ENCODE data around the gene SCAF4.

SCAF4 gene

DNA sequence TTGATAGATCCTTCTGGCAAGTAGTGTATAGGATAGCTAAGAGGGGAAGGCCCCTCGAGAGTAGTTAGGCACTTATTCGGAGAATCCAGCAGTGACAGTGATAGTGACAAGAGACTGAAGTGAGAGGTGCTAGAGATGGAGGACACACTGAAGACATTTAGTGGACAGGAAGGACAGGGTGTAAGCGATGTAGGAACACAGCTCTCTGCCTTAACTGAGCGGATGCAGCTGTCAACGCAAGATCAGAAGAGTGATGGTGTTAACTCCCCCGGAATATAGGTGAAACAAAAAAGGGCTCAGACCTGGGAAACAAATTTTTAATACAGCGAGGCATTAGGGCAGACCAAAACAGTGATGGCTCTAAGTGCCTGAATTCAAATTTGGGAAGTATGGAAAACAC lies 56.6 kb downstream of the SCAF4 start:
- Histone ChIP-seq H3K4me2 (ENCODE audit: low read length) (no peak overlapping the region), H3K36me3 (replicated peaks; ENCODE audit: low read depth, low read length) (peaks cover 36% of the 10 kb centered on the region), H3K9me3 (ENCODE audit: insufficient read depth, low read length) (no peaks in the 10 kb centered on the region), H2AFZ (ENCODE audit: low read depth, low read length) (no peak overlapping the region), H3K4me3 (ENCODE audit: low read length) (no peak overlapping the region), H3K27ac (ENCODE audit: low read length) (no peak overlapping the region), H4K20me1 (ENCODE audit: insufficient read depth, low read length) (peaks cover 9% of the 10 kb centered on the region; the same call in 1 of the 2 replicates), H3K27me3 (ENCODE audit: low read depth, low read length) (no peaks in the 10 kb centered on the region), H3K4me1 (ENCODE audit: low read length) (peaks cover 22% of the 10 kb centered on the region), H3K9ac (ENCODE audit: low read length) (no peak overlapping the region), H3K79me2 (ENCODE audit: low read length) (peaks cover 3% of the 10 kb centered on the region; the same call in 1 of the 2 replicates)
- TF ChIP-seq, protein P1, sequence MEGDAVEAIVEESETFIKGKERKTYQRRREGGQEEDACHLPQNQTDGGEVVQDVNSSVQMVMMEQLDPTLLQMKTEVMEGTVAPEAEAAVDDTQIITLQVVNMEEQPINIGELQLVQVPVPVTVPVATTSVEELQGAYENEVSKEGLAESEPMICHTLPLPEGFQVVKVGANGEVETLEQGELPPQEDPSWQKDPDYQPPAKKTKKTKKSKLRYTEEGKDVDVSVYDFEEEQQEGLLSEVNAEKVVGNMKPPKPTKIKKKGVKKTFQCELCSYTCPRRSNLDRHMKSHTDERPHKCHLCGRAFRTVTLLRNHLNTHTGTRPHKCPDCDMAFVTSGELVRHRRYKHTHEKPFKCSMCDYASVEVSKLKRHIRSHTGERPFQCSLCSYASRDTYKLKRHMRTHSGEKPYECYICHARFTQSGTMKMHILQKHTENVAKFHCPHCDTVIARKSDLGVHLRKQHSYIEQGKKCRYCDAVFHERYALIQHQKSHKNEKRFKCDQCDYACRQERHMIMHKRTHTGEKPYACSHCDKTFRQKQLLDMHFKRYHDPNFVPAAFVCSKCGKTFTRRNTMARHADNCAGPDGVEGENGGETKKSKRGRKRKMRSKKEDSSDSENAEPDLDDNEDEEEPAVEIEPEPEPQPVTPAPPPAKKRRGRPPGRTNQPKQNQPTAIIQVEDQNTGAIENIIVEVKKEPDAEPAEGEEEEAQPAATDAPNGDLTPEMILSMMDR (IDR thresholded peaks at IDR 0.05; ENCODE audit: low read depth, low read length), result no peak
- TF ChIP-seq EZH2phosphoT487 (IDR thresholded peaks at IDR 0.05; ENCODE audit: low read depth), result no peak

DNA sequence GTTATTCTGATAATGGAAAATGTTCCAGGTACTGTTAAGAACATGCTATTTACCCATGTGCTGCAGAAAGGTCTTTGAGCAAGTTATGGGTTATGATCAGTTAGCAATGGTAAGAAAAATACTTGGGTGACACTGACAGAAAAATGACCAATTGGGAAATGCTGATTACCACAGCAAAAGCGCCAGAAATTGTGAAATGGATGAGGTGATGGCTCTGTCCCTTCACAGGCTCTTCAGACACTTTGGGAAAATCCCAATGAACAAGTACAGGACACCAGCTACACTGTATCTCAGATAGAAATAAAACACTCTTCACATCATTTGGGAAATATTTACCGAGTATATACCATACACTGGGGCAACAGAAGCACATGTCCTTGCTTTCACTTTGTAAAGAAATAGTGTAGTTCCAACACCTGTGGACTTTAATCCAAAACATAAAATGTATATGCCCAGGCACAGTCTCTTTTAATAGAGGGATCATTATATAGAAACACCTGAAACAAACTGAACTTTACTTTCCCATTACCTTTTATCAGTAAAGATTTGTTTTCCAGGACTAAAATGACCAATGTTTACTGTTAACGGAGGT lies 58.5 kb downstream of the SCAF4 start:
- Histone ChIP-seq H3K4me1 (ENCODE audit: low read length) (peaks cover 41% of the 10 kb centered on the region), H3K36me3 (replicated peaks; ENCODE audit: low read depth, low read length) (peaks cover 34% of the 10 kb centered on the region)
- no peak for TF ChIP-seq EZH2phosphoT487 (IDR thresholded peaks at IDR 0.05; ENCODE audit: low read depth)
- TF ChIP-seq, protein P1 (IDR thresholded peaks at IDR 0.05; ENCODE audit: low read depth, low read length), result no peak

DNA sequence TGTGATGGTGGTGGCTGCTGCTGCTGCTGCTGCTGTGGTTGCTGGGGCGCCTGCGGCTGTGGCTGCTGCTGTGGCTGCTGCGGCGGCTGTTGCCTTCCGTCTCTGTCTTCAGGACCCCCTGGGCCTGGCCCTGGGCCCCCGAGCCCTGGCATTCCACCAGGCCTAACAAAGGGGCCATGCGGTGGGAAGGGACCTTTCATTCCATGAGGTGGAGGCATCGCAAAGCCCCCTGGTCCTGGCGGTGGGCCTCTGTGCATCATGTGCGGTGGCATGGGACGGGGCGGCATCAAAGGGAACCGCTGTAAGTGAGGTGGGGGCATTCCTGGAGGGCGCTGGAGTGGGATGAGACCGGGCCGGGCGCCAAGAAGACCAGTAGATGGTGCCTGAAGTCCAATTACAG lies 60.0 kb downstream of the SCAF4 start:
- Histone ChIP-seq H3K9ac (ENCODE audit: low read length) (no peak overlapping the region), H3K27me3 (ENCODE audit: low read depth, low read length) (no peaks in the 10 kb centered on the region)
- TF ChIP-seq, protein P1 (IDR thresholded peaks at IDR 0.05; ENCODE audit: low read depth, low read length), result no peak
- no peak for TF ChIP-seq EZH2phosphoT487 (IDR thresholded peaks at IDR 0.05; ENCODE audit: low read depth)

More for the DNA sequence above, 58.5 kb downstream of the SCAF4 start:
- H3K79me2 ChIP-seq (ENCODE audit: low read length), result peaks cover 7% of the 10 kb centered on the region; the same call in 1 of the 2 replicates
- H3K4me2 ChIP-seq (ENCODE audit: low read length), result no peak overlapping the region
- H3K9me3 ChIP-seq (ENCODE audit: insufficient read depth, low read length), result no peaks in the 10 kb centered on the region
- no peaks in the 10 kb centered on the region for H3K27me3 ChIP-seq (ENCODE audit: low read depth, low read length)
- H2AFZ ChIP-seq (ENCODE audit: low read depth, low read length), result no peak overlapping the region
- no peak overlapping the region for H3K27ac ChIP-seq (ENCODE audit: low read length)
- no peak overlapping the region for H3K9ac ChIP-seq (ENCODE audit: low read length)
- peaks cover 18% of the 10 kb centered on the region for H4K20me1 ChIP-seq (ENCODE audit: insufficient read depth, low read length)
- H3K4me3 ChIP-seq (ENCODE audit: low read length), result no peak overlapping the region

DNA sequence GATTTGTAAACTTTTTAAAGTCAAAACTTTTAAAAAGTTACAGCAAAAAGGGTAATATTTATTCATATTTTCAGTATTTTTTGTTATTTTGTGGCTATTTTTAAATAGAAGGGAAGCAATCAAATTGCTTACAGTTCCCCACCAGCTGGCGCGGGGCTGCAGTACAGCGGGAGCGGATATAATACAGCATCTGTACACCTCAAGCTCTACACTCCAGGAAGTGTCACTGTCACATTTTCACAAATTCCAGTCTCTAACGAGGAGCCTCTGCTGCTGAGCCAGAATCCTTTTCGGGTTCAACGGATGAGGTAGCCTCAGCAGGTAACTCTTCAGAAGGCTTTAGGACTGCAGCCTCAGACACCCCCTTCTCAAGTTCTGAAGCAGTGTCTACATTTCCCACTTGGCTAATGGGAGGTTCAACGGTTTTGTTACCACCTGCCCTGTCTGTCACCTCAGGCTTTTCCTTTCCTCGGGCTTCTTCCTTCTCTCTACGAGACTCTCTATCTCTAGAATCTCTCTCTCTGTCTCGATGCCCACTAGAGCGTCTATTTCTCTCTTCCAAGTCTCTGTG lies 60.7 kb downstream of the SCAF4 start:
- Histone ChIP-seq H2AFZ (ENCODE audit: low read depth, low read length) (no peak overlapping the region), H3K36me3 (replicated peaks; ENCODE audit: low read depth, low read length) (peaks cover 37% of the 10 kb centered on the region), H3K9me3 (ENCODE audit: insufficient read depth, low read length) (no peaks in the 10 kb centered on the region), H4K20me1 (ENCODE audit: insufficient read depth, low read length) (peaks cover 35% of the 10 kb centered on the region), H3K4me1 (ENCODE audit: low read length) (peaks cover 50% of the 10 kb centered on the region), H3K27me3 (ENCODE audit: low read depth, low read length) (no peaks in the 10 kb centered on the region), H3K27ac (ENCODE audit: low read length) (no peak overlapping the region), H3K79me2 (ENCODE audit: low read length) (peaks cover 18% of the 10 kb centered on the region), H3K4me3 (ENCODE audit: low read length) (no peak overlapping the region), H3K4me2 (ENCODE audit: low read length) (no peak overlapping the region), H3K9ac (ENCODE audit: low read length) (no peak overlapping the region)
- TF ChIP-seq, protein P1 (IDR thresholded peaks at IDR 0.05; ENCODE audit: low read depth, low read length), result no peak
- no peak for TF ChIP-seq EZH2phosphoT487 (IDR thresholded peaks at IDR 0.05; ENCODE audit: low read depth)

More for the DNA sequence above, 60.0 kb downstream of the SCAF4 start:
- H3K27ac ChIP-seq (ENCODE audit: low read length), result no peak overlapping the region
- H3K79me2 ChIP-seq (ENCODE audit: low read length), result peaks cover 18% of the 10 kb centered on the region
- no peak overlapping the region for H3K4me2 ChIP-seq (ENCODE audit: low read length)
- no peaks in the 10 kb centered on the region for H3K9me3 ChIP-seq (ENCODE audit: insufficient read depth, low read length)
- peaks cover 28% of the 10 kb centered on the region for H4K20me1 ChIP-seq (ENCODE audit: insufficient read depth, low read length)
- peaks cover 50% of the 10 kb centered on the region for H3K4me1 ChIP-seq (ENCODE audit: low read length)
- H2AFZ ChIP-seq (ENCODE audit: low read depth, low read length), result no peak overlapping the region
- H3K4me3 ChIP-seq (ENCODE audit: low read length), result no peak overlapping the region
- peaks cover 36% of the 10 kb centered on the region for H3K36me3 ChIP-seq (replicated peaks; ENCODE audit: low read depth, low read length)

All from OCI-LY3 (cell line).